ENCODE data around the gene TMEM231. TPM values are rescaled to one million over a fixed set of nuclear protein-coding genes. Genes with fewer than 3 reads are reported as not detected.
"Not testable (repeated sequence)": the region's sequence is repeated elsewhere in the genome, so short reads cannot be mapped to it uniquely, and the experiment has no call there.

Gene TMEM231
- total and polyA plus RNA-seq, 2 donors (not counting 1 experiment from before 2014, with no cell fraction given): 9.6 to 18.8 TPM

GRCh38 chr16:75550211-75550662, 5.8 kb downstream of the TMEM231 start:
- H3K9ac ChIP-seq (ENCODE audit: insufficient read depth, low read length): no peak overlapping the region
- H2AFZ ChIP-seq (ENCODE audit: low read length): no peak overlapping the region
- no peaks in the 10 kb centered on the region for H3K4me1 ChIP-seq (ENCODE audit: control insufficient read depth, extremely low read depth, insufficient read depth, low read length)
- H3K79me2 ChIP-seq (ENCODE audit: control insufficient read depth, insufficient read depth, low read length): no peaks in the 10 kb centered on the region
- H3K27ac ChIP-seq (ENCODE audit: insufficient read depth, low read length): no peak overlapping the region
- no peaks in the 10 kb centered on the region for H4K20me1 ChIP-seq (ENCODE audit: control insufficient read depth, extremely low read depth, insufficient read depth, low read length)
- no peaks in the 10 kb centered on the region for H3K9me3 ChIP-seq (ENCODE audit: control insufficient read depth, insufficient read depth, low read depth, low read length)
- H3K4me3 ChIP-seq (replicated peaks in 1 of 4; ENCODE audit: control extremely low read depth in 1 of 4, insufficient read depth in 1 of 4, low read depth in 3 of 4, low read length in 4 of 4): no peak overlapping the region
- H3K36me3 ChIP-seq (ENCODE audit: control insufficient read depth, insufficient read depth, low read length): no peaks in the 10 kb centered on the region
- TF ChIP-seq CTCF (conservative IDR thresholded peaks at IDR 0.05 in 1 of 2, IDR thresholded peaks at IDR 0.05 in 1 of 2; ENCODE audit: low read depth in 1 of 2, low read length in 2 of 2) (peak; percentile 46 to 52), EZH2 (IDR thresholded peaks at IDR 0.05; ENCODE audit: low read length, missing control alignments) (no peak)
- DNase-seq (ENCODE audit: low read depth in 2 of 2): peak; percentile 26 to 55
- H3K4me2 ChIP-seq (ENCODE audit: extremely low read depth, insufficient read depth, low read length): no peak overlapping the region
- H3K27me3 ChIP-seq (ENCODE audit: control insufficient read depth, insufficient read depth, low read length): no peaks in the 10 kb centered on the region

- H3K27me3 ChIP-seq (ENCODE audit: control insufficient read depth, insufficient read depth, low read length); H2AFZ ChIP-seq (ENCODE audit: low read length); DNase-seq (ENCODE audit: low read depth in 2 of 2); H3K4me1 ChIP-seq (ENCODE audit: control insufficient read depth, extremely low read depth, insufficient read depth, low read length); H3K4me2 ChIP-seq (ENCODE audit: extremely low read depth, insufficient read depth, low read length); H3K79me2 ChIP-seq (ENCODE audit: control insufficient read depth, insufficient read depth, low read length); H3K27ac ChIP-seq (ENCODE audit: insufficient read depth, low read length); H4K20me1 ChIP-seq (ENCODE audit: control insufficient read depth, extremely low read depth, insufficient read depth, low read length); H3K36me3 ChIP-seq (ENCODE audit: control insufficient read depth, insufficient read depth, low read length); H3K4me3 ChIP-seq (replicated peaks in 1 of 4; ENCODE audit: control extremely low read depth in 1 of 4, insufficient read depth in 1 of 4, low read depth in 3 of 4, low read length in 4 of 4); H3K9ac ChIP-seq (ENCODE audit: insufficient read depth, low read length); H3K9me3 ChIP-seq (ENCODE audit: control insufficient read depth, insufficient read depth, low read depth, low read length): not testable (repeated sequence)
Measured at GRCh38 chr16:75548456-75548855, 7.6 kb downstream of the TMEM231 start.

- Histone ChIP-seq H3K27me3 (ENCODE audit: control insufficient read depth, insufficient read depth, low read length) (no peaks in the 10 kb centered on the region), H3K4me1 (ENCODE audit: control insufficient read depth, extremely low read depth, insufficient read depth, low read length) (no peaks in the 10 kb centered on the region), H3K4me2 (ENCODE audit: extremely low read depth, insufficient read depth, low read length) (no peak overlapping the region), H3K79me2 (ENCODE audit: control insufficient read depth, insufficient read depth, low read length) (no peaks in the 10 kb centered on the region), H2AFZ (ENCODE audit: low read length) (no peak overlapping the region), H3K4me3 (replicated peaks in 1 of 4; ENCODE audit: control extremely low read depth in 1 of 4, insufficient read depth in 1 of 4, low read depth in 3 of 4, low read length in 4 of 4) (no peak overlapping the region), H3K9me3 (ENCODE audit: control insufficient read depth, insufficient read depth, low read depth, low read length) (no peaks in the 10 kb centered on the region), H3K27ac (ENCODE audit: insufficient read depth, low read length) (no peak overlapping the region), H3K36me3 (ENCODE audit: control insufficient read depth, insufficient read depth, low read length) (no peaks in the 10 kb centered on the region), H3K9ac (ENCODE audit: insufficient read depth, low read length) (no peak overlapping the region), H4K20me1 (ENCODE audit: control insufficient read depth, extremely low read depth, insufficient read depth, low read length) (no peaks in the 10 kb centered on the region)
- DNase-seq (ENCODE audit: low read depth in 2 of 2): no peak
- TF ChIP-seq EZH2 (IDR thresholded peaks at IDR 0.05; ENCODE audit: low read length, missing control alignments) (no peak), CTCF (conservative IDR thresholded peaks at IDR 0.05 in 1 of 2, IDR thresholded peaks at IDR 0.05 in 1 of 2; ENCODE audit: low read depth in 1 of 2, low read length in 2 of 2) (no peak)
Measured at GRCh38 chr16:75546293-75546692, 9.8 kb downstream of the TMEM231 start.

- not testable (repeated sequence) for DNase-seq (ENCODE audit: low read depth in 2 of 2); H3K4me2 ChIP-seq (ENCODE audit: extremely low read depth, insufficient read depth, low read length); H3K36me3 ChIP-seq (ENCODE audit: control insufficient read depth, insufficient read depth, low read length); H3K79me2 ChIP-seq (ENCODE audit: control insufficient read depth, insufficient read depth, low read length); H3K4me3 ChIP-seq (replicated peaks in 1 of 4; ENCODE audit: control extremely low read depth in 1 of 4, insufficient read depth in 1 of 4, low read depth in 3 of 4, low read length in 4 of 4); H3K4me1 ChIP-seq (ENCODE audit: control insufficient read depth, extremely low read depth, insufficient read depth, low read length); H3K9ac ChIP-seq (ENCODE audit: insufficient read depth, low read length); H3K27me3 ChIP-seq (ENCODE audit: control insufficient read depth, insufficient read depth, low read length); H3K27ac ChIP-seq (ENCODE audit: insufficient read depth, low read length); H3K9me3 ChIP-seq (ENCODE audit: control insufficient read depth, insufficient read depth, low read depth, low read length); H2AFZ ChIP-seq (ENCODE audit: low read length); H4K20me1 ChIP-seq (ENCODE audit: control insufficient read depth, extremely low read depth, insufficient read depth, low read length)
Measured at GRCh38 chr16:75545879-75546278, 10.2 kb downstream of the TMEM231 start.

- H3K27ac ChIP-seq (ENCODE audit: insufficient read depth, low read length); H3K4me1 ChIP-seq (ENCODE audit: control insufficient read depth, extremely low read depth, insufficient read depth, low read length); H3K9me3 ChIP-seq (ENCODE audit: control insufficient read depth, insufficient read depth, low read depth, low read length); H3K36me3 ChIP-seq (ENCODE audit: control insufficient read depth, insufficient read depth, low read length); H3K4me2 ChIP-seq (ENCODE audit: extremely low read depth, insufficient read depth, low read length); H3K9ac ChIP-seq (ENCODE audit: insufficient read depth, low read length); H3K27me3 ChIP-seq (ENCODE audit: control insufficient read depth, insufficient read depth, low read length); H4K20me1 ChIP-seq (ENCODE audit: control insufficient read depth, extremely low read depth, insufficient read depth, low read length); H3K4me3 ChIP-seq (replicated peaks in 1 of 4; ENCODE audit: control extremely low read depth in 1 of 4, insufficient read depth in 1 of 4, low read depth in 3 of 4, low read length in 4 of 4); H3K79me2 ChIP-seq (ENCODE audit: control insufficient read depth, insufficient read depth, low read length); DNase-seq (ENCODE audit: low read depth in 2 of 2); H2AFZ ChIP-seq (ENCODE audit: low read length): not testable (repeated sequence)
Measured at GRCh38 chr16:75542462-75542861, 13.6 kb downstream of the TMEM231 start.
